Body of pancreas (tissue), 4 donors: ENCODE data around the gene CCR4.

Experiments
- POLR2A ChIP-seq, 3 donors: fragments of 450-650 bp; IDR thresholded peaks; one replicate each; pipeline ENCODE4 v1.6.1; 2016; ENCODE audit warnings: antibody characterized with exemption in 3 of 3, mild to moderate bottlenecking in 2 of 3
- TF ChIP-seq, protein P1 (sequence below), 7 experiments: fragments of 450-650 bp in 4 of 7; fragments of 200-600 bp in 3 of 7; sonication (generic) in 3 of 7; IDR thresholded peaks; one replicate each; pipeline ENCODE4 v1.5.1; 2016 to 2019; ENCODE audit warnings: antibody characterized with exemption in 7 of 7

DNA sequence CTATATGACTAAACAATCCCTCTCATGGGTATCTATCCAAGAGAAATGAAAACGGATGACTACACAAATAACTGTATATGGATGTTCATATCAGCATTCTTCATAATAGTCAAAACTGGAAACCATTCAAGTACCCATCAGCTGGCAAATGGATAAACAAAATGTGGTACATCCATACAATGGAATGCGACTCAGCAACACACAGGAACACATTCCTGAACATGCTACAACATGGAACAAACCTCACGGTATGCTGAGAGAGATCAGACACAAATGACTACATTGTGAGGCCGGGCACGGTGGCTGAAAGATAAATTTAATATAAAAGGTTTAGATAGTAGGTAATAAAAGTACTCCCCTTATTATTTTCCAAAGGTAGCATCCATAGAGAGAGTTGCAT lies 42.6 kb downstream of the CCR4 start:
- TF ChIP-seq, protein P1, sequence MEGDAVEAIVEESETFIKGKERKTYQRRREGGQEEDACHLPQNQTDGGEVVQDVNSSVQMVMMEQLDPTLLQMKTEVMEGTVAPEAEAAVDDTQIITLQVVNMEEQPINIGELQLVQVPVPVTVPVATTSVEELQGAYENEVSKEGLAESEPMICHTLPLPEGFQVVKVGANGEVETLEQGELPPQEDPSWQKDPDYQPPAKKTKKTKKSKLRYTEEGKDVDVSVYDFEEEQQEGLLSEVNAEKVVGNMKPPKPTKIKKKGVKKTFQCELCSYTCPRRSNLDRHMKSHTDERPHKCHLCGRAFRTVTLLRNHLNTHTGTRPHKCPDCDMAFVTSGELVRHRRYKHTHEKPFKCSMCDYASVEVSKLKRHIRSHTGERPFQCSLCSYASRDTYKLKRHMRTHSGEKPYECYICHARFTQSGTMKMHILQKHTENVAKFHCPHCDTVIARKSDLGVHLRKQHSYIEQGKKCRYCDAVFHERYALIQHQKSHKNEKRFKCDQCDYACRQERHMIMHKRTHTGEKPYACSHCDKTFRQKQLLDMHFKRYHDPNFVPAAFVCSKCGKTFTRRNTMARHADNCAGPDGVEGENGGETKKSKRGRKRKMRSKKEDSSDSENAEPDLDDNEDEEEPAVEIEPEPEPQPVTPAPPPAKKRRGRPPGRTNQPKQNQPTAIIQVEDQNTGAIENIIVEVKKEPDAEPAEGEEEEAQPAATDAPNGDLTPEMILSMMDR (IDR thresholded peaks at IDR 0.05): no peak
- no peak for TF ChIP-seq POLR2A (IDR thresholded peaks at IDR 0.05)
